SKM-1 treated with dmso at 0.1 percent for 144 hours (cell line): ENCODE data around the gene IP6K2.
"Not testable (repeated sequence)": the region's sequence is repeated elsewhere in the genome, so short reads cannot be mapped to it uniquely, and the experiment has no call there.

Experiments
- DNase-seq: peaks from one replicate; lab custom pipeline; 2025; ENCODE audit not compliant: unreplicated experiment; lab: John Stamatoyannopoulos, UW

Gene IP6K2

GRCh38 chr3:48733752-48734518 is 16.9 kb upstream of the IP6K2 start:
- DNase-seq: not testable (repeated sequence)

GRCh38 chr3:48727511-48727910 is 10.5 kb upstream of the IP6K2 start:
- DNase-seq: no peak

GRCh38 chr3:48725185-48725855 is 8.3 kb upstream of the IP6K2 start:
- DNase-seq: not testable (repeated sequence)

GRCh38 chr3:48723725-48724124 is 6.7 kb upstream of the IP6K2 start:
- DNase-seq: no peak

GRCh38 chr3:48723293-48723692 is 6.3 kb upstream of the IP6K2 start:
- not testable (repeated sequence) for DNase-seq

GRCh38 chr3:48716508-48716981 is 476 bp downstream of the IP6K2 start:
- DNase-seq: no peak

- DNase-seq: no peak
Observed at GRCh38 chr3:48715174-48715800, 1.7 kb downstream of the IP6K2 start.

GRCh38 chr3:48711727-48712126 is 5.3 kb downstream of the IP6K2 start:
- DNase-seq: no peak

GRCh38 chr3:48709051-48709461 is 8.0 kb downstream of the IP6K2 start:
- DNase-seq: no peak

- DNase-seq: no peak
Observed at GRCh38 chr3:48708481-48708889, 8.5 kb downstream of the IP6K2 start.

GRCh38 chr3:48707157-48707556 is 9.9 kb downstream of the IP6K2 start:
- DNase-seq: no peak

- DNase-seq: no peak
Observed at GRCh38 chr3:48702320-48702920, 14.6 kb downstream of the IP6K2 start.

- DNase-seq: no peak
Observed at GRCh38 chr3:48700731-48701405, 16.2 kb downstream of the IP6K2 start.

GRCh38 chr3:48698891-48699290 is 18.1 kb downstream of the IP6K2 start:
- no peak for DNase-seq

GRCh38 chr3:48697952-48698351 is 19.1 kb downstream of the IP6K2 start:
- no peak for DNase-seq

GRCh38 chr3:48696601-48697000 is 20.4 kb downstream of the IP6K2 start:
- no peak for DNase-seq

GRCh38 chr3:48696156-48696555 is 20.9 kb downstream of the IP6K2 start:
- DNase-seq: no peak

- DNase-seq: no peak
Observed at GRCh38 chr3:48695393-48695753, 21.6 kb downstream of the IP6K2 start.

- no peak for DNase-seq
Observed at GRCh38 chr3:48694610-48695392, 22.2 kb downstream of the IP6K2 start.

- DNase-seq: no peak
Observed at GRCh38 chr3:48693826-48694225, 23.2 kb downstream of the IP6K2 start.
